NCI-H2227 treated with DMSO at 0.1 percent for 48 hours (cell line): ENCODE data around the gene PFDN2.
"Not testable (repeated sequence)": the region's sequence is repeated elsewhere in the genome, so short reads cannot be mapped to it uniquely, and the experiment has no call there.

ENCODE experiments used
- DNase-seq: peaks from one replicate; lab custom pipeline; 2025; lab: John Stamatoyannopoulos, UW

Gene PFDN2

GRCh38 chr1:161080441-161081405, 37.1 kb downstream of the PFDN2 start:
- DNase-seq, result no peak

GRCh38 chr1:161079436-161080110, 38.3 kb downstream of the PFDN2 start:
- DNase-seq, result no peak

- DNase-seq, result no peak
Observed at GRCh38 chr1:161077426-161077825, 40.4 kb downstream of the PFDN2 start.

GRCh38 chr1:161076410-161076809, 41.4 kb downstream of the PFDN2 start:
- no peak for DNase-seq

- DNase-seq, result no peak
Observed at GRCh38 chr1:161074676-161075368, 43.0 kb downstream of the PFDN2 start.

GRCh38 chr1:161073474-161074121, 44.2 kb downstream of the PFDN2 start:
- no peak for DNase-seq

- no peak for DNase-seq
Observed at GRCh38 chr1:161072751-161073449, 44.9 kb downstream of the PFDN2 start.

GRCh38 chr1:161071886-161072371, 45.9 kb downstream of the PFDN2 start:
- no peak for DNase-seq

GRCh38 chr1:161070761-161071160, 47.1 kb downstream of the PFDN2 start:
- no peak for DNase-seq

GRCh38 chr1:161069731-161070270, 48.0 kb downstream of the PFDN2 start, which contains the start of gene ARHGAP30:
Gene ARHGAP30 (minus strand): TSS chr1:161069891. CDS start chr1:161069624, 267 bp downstream.
- DNase-seq, result no peak

- DNase-seq, result no peak
Observed at GRCh38 chr1:161069241-161069640, 48.6 kb downstream of the PFDN2 start.

- no peak for DNase-seq
Observed at GRCh38 chr1:161068306-161069234, 49.3 kb downstream of the PFDN2 start.

- DNase-seq, result no peak
Observed at GRCh38 chr1:161066694-161067093, 51.1 kb downstream of the PFDN2 start.

- not testable (repeated sequence) for DNase-seq
Observed at GRCh38 chr1:161065681-161066080, 52.2 kb downstream of the PFDN2 start.

- not testable (repeated sequence) for DNase-seq
Observed at GRCh38 chr1:161063936-161064335, 53.9 kb downstream of the PFDN2 start.

- DNase-seq, result no peak
Observed at GRCh38 chr1:161061419-161061818, 56.4 kb downstream of the PFDN2 start.

GRCh38 chr1:161059293-161059692, 58.5 kb downstream of the PFDN2 start:
- no peak for DNase-seq

GRCh38 chr1:161054805-161055204, 63.0 kb downstream of the PFDN2 start:
- DNase-seq, result no peak

GRCh38 chr1:161054232-161054631, 63.6 kb downstream of the PFDN2 start:
- DNase-seq, result no peak

- DNase-seq, result no peak
Observed at GRCh38 chr1:161052899-161053298, 64.9 kb downstream of the PFDN2 start.
